Midbrain (tissue), 1 donor: Measurements from ENCODE around the gene IRAK2.
A peak's percentile ranks its signal among the peaks of the same experiment; 100 is the strongest.

ENCODE experiments used
- DNase-seq: peaks from one replicate; lab custom pipeline; 2025; lab: John Stamatoyannopoulos, UW

The IRAK2 gene

DNA sequence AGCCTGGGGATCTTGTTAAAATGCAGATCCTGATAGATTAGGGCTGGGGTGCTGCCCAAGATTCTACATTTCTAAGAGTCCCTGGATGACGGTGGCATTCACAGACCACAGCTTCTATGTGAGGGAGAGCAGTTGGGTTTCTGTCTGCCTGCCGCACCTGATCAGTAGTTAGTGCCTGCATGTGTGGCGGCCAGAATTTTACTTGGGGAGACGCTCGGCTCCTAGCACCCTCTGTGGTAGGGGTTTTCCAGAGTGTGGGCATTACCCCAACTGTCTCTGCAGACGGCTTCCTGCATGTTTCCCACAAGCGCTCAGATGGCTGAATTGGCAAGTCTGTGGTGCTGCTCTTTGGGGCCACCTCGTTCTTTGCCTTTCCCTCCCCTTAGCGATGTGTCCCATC, 119.8 kb downstream of the IRAK2 start:
- no peak for DNase-seq

DNA sequence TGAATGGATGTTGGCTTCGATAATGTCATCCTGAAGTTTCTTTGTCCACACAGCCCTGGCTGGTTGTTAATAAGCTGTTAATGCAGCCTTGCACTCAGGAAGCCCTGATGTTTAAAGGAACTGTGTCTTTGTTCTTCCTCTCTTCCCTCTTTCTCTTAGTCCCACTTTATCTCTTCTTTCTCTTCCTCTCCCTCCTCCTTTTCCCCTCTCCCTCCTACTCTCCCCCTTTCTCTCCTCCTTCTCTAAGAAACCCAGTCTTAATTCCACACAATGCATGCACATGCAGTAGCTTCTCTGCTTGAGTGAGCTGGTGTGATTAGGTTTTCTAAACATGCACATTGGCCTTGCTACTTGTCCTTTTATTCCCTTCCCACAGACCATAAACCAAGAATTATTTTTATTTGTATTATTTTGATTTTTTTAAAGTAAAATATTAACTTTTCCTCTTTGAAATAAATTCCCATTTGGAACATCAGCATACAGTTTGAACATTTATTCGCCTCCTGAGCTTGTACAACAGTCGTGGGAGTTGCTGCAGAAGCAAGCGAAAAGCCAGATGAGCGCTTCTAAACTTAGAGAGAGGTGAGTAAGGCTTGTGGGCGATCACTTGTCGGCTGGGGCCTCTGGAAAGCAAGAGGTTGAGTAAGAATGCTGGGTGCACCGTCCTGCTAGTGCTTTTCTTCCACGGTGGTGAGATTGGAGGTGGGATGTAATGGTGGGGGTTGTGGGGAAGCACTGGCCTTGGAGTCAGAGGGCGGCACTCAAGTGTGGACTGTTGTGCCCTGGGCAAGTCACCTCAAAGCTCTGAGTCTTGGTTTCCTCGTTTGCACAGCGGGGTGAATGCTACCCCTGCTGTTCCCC, 120.8 kb downstream of the IRAK2 start:
- no peak for DNase-seq

DNA sequence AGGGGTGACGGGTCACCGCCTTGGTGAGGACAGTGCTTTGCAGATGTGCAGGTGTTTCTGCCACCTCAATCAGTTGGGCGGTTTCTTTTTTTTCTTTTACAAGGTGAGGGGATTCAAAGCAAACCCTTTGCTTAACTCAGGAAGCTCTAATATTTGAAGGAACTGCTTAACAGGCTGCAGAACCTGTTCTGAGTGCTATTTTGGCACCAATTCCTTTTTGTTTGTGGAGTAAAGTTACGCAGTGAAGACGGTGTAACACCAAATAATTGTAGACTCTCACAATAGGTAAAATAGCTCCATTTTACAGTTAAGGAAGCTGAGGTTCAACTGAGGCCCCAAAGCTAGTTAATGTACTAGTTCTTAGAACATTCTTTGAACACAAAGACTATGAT, 121.4 kb downstream of the IRAK2 start:
- DNase-seq, result no peak

DNA sequence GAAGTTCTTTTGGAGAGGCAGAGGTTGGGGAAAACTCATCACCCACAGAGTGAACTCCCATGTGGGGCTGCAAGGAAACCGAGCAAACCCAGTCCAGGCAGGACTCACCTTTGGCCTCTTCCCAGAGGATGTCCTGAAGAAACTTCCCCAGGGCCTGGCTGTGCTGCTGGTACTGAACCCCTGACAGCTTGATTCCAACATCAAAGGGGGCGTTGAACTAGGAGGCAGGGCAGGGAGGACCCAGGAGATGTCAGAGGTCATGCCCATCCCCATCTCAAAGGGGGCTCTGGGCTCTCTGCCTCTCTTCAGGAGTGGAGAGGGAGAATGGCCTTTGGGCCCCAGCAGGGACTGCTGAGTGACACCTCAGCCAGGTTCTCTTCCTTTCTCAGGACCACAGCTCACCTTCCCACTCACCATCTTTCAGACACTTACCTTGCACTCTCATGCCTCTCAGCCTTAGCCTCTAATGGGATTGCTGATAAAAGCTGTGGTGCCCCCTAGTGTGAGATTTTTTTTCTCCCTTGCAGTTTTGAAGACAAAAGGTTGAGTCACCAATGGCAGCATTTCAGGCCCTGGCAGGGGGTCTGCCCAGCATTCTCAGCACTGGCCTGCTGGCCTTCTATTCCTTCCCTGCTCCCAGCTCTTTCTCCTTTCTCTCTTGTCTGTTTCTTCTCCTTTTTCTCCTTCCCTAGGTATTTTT, 122.0 kb downstream of the IRAK2 start:
- peak; percentile 68 for DNase-seq

DNA sequence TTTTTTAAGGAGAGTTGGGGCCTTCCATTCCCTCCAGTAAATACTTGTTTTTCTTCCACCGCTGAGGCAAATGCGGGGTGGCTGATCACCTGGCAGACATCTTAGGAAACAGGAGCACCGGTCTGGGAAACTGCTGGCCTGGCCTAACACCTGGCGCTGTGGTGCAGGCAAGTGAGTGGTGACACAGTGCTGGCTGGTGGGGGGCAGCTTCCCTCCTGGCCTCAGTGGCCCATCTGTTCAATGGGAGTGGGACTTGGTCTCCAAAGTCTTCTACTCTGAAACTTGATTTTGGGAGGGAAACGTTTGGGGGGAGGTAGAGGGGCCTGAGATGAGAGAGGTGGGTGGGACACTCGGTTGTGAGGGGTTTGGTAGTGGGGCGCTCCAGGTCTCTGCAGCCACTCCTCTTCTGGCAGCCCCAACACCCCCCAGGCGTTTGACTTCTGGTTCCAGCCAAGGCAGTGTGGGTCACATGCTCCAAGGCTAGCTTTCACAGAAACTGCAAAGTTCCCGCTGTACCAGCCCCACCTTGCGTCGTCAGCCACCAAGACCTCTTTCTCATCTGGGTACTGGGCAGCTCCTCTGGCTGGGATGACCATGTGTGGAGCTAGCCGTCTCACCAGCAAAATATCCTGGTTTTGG, 123.3 kb downstream of the IRAK2 start:
- DNase-seq, result no peak

DNA sequence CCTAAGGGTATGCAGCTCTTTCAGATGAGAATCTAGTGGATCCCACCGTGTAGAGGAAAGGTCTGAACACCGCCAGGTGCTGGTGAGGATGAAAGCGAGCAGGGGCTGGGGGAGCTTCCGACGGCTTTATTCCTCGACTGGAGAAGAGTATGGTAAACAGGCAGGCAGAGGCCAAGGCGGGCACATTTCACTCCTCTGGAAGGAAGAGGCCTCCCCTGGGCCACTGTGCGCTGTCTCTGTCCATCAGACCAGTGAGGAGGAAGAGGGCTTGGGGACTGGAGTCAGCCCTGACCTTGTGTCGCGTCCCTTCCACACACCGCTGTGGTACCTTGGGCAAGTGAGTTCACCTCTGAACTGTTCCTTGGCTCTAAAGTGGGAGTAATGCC, 123.8 kb downstream of the IRAK2 start:
- DNase-seq, result no peak

DNA sequence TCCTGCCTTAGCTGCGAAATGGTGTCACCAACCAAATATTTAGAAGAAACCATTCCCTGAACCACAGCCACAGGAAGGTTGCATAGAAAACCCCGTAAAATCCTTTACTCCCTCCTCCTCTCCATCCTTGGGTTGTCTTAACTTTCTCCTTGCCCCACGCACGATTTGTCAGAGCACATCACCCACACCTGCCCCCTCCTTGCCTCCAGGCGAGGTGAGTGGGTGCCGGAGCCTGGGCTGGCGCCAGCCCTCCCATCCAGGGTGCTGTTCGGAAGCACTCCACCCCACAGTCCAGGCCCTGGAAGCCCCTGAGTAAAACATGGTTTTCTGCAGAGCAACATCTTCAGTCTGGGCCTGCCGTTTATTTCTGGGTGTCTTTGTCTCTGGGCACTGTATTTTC, 124.4 kb downstream of the IRAK2 start:
- no peak for DNase-seq

DNA sequence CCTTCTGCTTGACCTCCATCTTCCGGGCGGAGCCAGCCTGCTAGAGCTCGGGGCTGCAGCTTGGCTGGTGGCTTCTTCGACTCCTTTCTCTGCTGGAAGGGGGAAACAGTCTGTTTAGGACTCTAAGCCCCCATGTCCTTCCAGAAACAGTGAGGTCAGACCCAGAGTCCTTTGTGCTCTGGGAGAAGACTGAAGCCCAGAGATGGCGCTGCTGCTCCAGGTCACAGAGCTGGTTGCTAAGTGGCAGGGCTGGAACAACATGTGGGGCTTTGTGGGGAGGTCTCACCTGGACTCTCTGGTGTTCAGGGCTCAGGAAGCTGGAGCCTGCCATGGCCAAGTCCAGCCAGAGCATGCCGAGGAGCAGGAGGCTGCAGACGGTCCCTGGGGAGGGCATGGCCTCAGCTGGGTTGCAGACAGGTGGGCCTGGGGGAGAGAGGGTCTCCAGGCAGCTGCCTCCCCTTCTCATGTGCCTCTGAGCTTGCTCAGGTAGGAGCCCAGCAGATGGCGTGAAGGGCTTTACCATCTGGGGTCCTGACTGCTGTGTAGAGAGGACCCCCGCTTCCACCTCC, 125.2 kb downstream of the IRAK2 start:
- DNase-seq, result no peak

DNA sequence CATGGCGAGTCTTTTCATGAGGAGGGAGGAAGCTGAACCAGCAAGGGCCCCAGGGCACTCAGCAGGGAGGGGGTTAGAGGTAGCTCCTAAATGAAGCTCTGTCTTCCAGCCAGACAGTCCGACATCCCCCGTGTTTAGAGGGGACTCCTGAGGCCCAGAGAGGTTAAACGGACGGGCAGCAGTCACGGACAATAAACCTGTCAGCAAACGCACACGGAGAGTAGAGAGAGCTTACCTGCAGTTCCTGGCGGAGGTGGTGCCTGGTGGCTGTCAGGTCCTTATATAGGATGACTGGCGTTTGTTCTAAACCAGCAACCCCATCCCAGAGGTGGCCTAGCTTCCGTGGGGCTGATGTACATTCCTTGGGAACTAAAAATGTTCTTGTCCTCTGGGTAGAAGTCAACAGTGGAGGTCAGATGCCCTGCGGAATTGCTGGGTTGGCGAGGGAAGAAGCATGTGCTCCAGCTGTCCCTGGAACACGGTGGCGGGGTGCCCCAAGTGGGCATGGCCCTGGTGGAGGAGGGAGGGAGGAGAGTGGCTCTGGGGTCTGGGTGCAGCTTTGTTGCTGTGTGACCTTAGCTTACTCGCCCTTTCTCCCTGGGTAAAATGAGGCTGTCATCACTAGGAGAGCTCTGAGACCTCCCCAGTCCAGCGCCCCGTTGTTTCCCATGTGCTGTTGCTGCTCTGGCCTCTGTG, 125.9 kb downstream of the IRAK2 start:
- no peak for DNase-seq

DNA sequence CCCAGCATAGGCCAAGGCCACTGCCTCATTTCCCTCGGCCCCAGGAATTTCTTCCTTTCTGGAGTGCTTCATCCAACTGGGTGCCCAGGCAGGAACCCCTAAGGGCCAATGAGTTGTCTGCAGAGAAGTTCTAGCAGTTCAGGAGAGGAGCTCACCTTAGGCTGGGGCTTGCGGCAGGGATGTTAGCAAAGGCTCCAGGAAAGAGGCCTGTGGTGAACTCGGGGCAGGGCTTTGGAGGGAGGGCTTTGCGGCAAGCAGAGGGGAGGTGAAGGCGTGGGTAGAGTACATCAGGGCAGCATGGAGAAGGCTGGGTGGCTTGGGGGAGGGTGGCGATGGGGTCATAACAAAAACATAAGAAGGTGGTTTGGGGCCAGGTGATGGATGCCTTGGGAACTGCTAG, 126.9 kb downstream of the IRAK2 start:
- no peak for DNase-seq

DNA sequence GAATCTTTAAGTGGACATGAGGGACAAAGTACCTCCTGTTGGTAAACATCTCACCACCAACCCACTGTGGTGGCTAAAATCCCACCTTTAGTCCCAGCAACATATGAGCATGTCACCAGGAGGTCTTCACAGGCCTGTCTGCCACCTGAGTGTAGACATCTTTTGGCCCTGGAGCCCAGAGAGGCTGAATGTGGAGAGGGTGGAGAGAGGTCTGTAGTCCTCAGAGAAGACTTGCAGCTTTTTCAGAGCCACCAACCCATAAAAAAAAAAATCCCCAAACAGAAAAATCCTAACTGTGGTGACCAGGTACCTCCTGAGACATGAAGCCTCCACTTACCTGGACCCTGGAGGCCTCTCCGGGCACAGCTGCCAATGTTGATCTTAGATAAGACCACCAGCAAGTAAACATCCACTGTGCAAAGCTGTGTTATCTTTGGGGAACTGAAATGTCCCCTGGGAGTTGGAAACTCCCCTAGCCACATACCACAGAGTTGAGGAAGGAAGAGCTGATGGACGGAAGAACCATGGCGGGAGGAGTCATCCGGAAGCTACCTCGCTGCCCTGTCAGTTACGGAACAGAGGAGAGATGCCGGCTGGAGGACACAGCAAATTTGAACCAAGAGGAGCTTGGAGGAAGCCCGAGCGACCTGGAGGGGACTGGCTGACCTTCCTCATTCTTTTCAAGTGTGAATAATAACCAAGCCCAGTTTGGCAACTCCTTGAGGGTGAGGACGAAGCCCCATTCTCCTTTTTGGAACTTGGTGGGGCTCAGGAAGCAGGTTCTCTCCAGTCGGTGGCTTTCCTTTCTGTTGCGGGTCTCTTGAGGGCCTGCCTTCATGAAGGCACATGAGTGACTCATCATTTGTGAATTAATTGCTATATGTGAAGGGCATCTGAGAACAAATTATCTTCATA, 128.0 kb downstream of the IRAK2 start, which contains the start of gene GHRL:
Gene GHRL, minus strand, starts transcription at position 443 of the 915 bp plus-strand sequence. CDS start 2,767 bp downstream, outside the sequence.
- no peak for DNase-seq
